ENCODE results near the gene UNC119.

Gene UNC119

GRCh38 chr17:28572259-28573039, 20.0 kb upstream of the UNC119 start:
- DNase-seq, result no peak

- DNase-seq, result peak; percentile 85
Observed at GRCh38 chr17:28571361-28572122, 19.1 kb upstream of the UNC119 start, which contains the start of gene PIGS. Gene PIGS (minus strand): TSS chr17:28571524. CDS start chr17:28571496, 28 bp downstream.

DNA sequence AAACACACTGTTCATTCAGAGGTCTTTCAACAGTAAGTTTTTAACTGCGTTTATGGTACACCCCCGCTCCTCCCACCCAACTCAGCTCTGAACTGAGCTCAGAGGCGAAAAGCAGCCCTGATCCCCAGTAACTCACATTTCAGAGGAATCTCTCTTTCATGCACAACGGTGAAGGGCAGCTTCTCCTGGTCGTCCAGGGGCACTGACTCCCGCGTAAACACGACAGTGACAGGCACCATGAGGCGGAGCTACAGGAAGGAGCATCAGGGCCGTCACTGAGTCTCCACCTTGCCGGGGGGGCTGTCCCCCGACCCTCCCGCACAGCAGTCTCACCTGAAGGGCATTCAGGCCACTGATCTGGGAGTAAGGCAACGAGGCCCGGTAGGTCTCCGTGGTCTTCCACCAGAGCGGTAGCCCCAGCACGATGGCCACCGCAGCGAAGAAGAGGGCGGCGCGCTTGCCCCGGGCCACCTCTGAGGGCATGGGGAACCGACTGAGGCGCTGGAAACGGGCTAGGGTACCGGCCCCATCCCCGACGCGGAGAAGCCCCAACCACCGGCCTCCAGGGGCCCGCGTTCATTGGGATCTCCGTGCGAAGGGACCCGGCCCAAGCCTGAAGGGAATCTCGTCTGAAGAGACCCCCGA, 18.4 kb upstream of the UNC119 start:
- no peak for DNase-seq

GRCh38 chr17:28569446-28569845, 17.0 kb upstream of the UNC119 start:
- no peak for DNase-seq

- no peak for DNase-seq
Observed at GRCh38 chr17:28567604-28568003, 15.2 kb upstream of the UNC119 start.

GRCh38 chr17:28563475-28563874, 11.1 kb upstream of the UNC119 start:
- no peak for DNase-seq

GRCh38 chr17:28555022-28555421, 2.6 kb upstream of the UNC119 start:
- no peak for DNase-seq

DNA sequence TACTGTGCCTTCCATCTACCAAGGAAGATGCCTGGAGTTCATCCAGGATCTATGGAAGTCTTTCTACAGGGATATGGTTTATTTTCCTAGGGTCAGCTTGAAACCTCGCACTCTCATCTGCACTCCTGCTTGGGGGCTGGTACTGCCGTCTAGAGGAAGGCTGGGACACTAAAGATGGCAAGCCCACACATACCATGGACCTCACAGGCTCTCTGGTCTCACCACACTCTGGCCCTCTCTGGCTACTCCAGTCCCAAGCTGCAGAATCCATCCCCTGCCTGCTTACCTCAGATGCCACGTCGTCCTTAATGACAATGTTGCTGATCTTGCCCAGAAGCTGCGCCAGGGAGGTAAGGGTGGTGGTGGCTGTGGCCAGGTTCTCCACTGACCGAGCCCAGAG, 2.1 kb upstream of the UNC119 start:
- DNase-seq, result no peak

DNA sequence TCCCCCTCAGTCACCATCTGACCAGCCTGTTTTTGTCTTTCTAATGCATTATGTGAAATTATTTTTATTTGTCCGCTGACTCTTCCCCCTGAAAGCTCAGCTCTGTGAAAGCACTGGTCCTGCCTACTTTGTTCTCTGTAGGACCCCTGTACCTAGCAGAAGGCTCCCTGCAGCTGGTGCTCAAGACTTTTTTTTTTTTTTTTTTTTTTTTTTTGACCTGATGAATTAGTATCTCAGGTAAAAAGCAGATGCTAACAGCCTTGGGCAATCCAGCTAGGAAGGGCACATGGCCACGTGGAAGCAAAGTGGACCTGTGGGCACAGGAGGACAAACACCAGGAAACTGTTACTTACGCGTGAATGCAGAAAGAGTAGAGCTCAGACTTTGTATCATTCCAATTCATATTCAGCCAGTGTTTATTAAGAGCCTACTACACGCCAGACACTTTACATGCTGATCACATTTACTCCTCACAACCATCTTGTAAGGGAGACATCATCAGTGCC, 629 bp upstream of the UNC119 start:
- DNase-seq, result no peak

DNA sequence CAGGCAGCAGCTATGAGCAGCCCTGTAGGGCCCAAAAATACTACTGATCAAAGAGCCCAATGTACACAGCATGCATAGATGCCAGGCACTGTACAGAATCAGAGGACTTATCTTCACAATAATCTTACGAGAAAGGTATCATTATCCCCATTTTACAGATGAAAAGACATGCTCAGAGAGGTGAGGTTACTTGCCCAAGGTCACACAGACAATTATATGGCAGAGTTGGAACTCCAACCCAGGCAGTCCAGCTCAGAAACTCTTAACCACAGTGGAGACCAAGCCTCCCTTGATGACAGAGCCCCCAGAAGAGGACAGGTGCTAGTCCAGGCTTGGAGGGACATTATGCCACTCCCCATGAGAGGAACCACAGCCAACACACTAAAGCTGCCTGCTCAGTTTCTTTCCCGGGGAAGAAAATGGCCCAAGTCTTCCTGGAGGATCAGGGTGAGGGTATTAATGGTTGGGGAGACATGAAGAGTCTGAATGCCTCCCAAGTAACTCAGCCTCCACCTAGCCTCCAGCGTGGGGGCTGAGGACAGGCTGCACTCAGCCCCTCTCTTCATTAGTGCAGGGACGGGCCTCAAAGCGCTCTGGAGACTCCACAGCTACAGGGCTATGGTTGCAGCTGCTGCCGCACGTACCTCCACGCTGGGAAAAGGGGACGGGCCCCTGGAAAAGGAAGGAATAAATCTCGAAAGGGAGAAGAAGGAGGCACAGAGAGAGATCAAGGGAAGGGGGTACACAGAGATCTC, 826 bp downstream of the UNC119 start:
- no peak for DNase-seq

GRCh38 chr17:28550858-28551257, 1.6 kb downstream of the UNC119 start:
- DNase-seq, result no peak

GRCh38 chr17:28549236-28550132, 2.9 kb downstream of the UNC119 start:
- DNase-seq, result no peak

- DNase-seq, result no peak
Observed at GRCh38 chr17:28548417-28549130, 3.9 kb downstream of the UNC119 start.

GRCh38 chr17:28547623-28548416, 4.6 kb downstream of the UNC119 start:
- DNase-seq, result no peak

GRCh38 chr17:28547096-28547622, 5.3 kb downstream of the UNC119 start:
- no peak for DNase-seq

DNA sequence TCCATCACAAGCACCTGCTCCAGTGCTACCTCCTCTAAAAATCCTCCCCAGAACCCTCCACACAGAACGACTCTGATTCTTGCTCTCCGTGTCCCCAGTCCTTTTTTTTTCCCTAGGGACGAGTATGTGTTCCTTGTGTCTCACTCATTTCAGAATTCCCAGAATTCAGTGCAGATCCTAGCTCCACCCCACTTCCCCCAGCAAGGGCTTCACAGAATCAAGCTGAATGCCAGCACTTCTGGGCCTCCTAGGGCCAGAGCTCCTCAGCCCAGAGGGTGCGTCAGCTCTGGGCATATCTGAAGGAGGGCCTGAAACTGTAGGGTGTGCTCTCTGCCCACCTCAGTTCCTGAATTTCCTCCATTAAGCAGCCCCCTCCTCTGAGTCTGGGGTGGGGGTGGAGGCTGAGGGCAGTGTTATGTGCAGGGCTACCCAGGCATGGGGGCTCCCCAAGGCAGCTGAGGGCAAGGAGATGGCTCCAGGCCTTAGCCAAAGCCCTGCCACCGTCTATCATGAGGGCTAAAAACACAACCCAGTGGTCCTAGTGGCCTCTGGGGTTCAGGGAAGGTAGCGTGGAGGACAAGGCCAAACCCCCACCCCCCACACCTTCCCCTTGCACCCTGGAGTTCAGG, 6.5 kb downstream of the UNC119 start:
- no peak for DNase-seq

GRCh38 chr17:28545141-28545503, 7.3 kb downstream of the UNC119 start:
- DNase-seq, result no peak

DNA sequence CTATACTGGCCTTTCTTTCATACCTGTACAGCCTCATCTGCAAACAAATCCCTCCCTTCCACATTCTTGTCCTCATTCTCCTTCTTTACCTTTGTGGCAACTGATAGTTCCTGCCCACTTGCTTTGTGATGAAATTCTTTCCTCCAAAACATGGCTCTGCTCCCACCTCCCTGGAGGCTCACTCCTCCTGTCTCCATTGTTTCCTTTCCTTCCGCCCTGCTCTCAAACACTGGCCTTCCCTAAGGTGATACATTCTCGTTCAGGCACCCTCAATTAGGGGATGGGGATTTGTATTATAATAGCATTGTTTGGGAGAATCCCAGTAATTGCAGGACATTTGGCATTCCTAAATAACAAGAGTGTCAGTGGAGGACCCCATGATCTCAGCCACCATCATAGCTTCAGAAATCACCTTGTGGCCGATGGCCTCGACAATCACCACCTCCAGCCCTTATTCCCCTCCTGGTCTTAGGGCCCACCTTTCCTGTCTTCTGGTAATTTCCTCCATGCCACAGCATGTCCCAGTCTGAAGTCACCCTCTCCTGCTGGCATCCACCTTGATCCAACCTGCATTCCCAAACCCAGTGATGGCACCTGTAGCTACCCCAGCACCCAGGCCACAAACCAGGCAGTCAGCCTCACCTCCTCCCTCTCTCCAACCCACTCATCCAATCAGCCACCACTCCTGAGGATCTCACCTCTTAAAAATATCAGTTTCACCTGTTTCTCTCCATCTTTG, 7.9 kb downstream of the UNC119 start:
- DNase-seq, result no peak

GRCh38 chr17:28541439-28541838, 11.0 kb downstream of the UNC119 start:
- DNase-seq, result no peak

All from amniotic stem cell (primary cell).